Pancreas (tissue), 10 donors: ENCODE measurements around the gene RPL10. TPM values are rescaled to one million over a fixed set of nuclear protein-coding genes. Genes with fewer than 3 reads are reported as not detected.

Experiments
- ATAC-seq, 4 donors: fragments of 200-7000 bp; cut with Tn5 transposase; one replicate each; pipeline versions ENCODE4 v1.8.0 to v1.9.1; 2020; ENCODE audit warnings: mild to moderate bottlenecking in 4 of 4, moderate library complexity in 4 of 4
- DNase-seq, 6 donors: peaks; one replicate each; pipeline ENCODE4 v3.0.0-alpha.2; 2020
- FAIRE-seq: peaks from 2 replicates; lab custom pipeline; 2012; peaks lifted over from hg19 to GRCh38; lab: Jason Lieb, UNC
- H3K27ac ChIP-seq, 4 donors: fragments of 200-600 bp; sonication (generic); 1 replicate in 3 of 4; 2 replicates in 1 of 4; pipeline versions ENCODE4 v1.5.0 to v1.8.0; 2020
- H3K27me3 ChIP-seq, 4 donors: fragments of 200-600 bp; one replicate each; pipeline ENCODE4 v1.8.0; 2021
- H3K36me3 ChIP-seq, 3 donors: fragments of 200-600 bp; sonication (generic) in 1 of 3; one replicate each; pipeline versions ENCODE4 v1.5.0 to v1.8.0; 2020 to 2021
- H3K4me1 ChIP-seq, 3 donors: fragments of 200-600 bp; one replicate each; pipeline ENCODE4 v1.8.0; 2021
- H3K4me3 ChIP-seq, 4 donors: fragments of 200-600 bp; sonication (generic) in 2 of 4; one replicate each; pipeline versions ENCODE4 v1.5.0 to v1.8.0; 2020 to 2021
- H3K9me3 ChIP-seq, 4 donors: fragments of 200-600 bp; one replicate each; pipeline ENCODE4 v1.8.0; 2021
- WGBS, 2 donors: extraction: QIAGEN DNeasy Blood & Tissue Kit; methylation state at CpG; one replicate each; pipeline ENCODE4 v1.1.7; 2013; 5-methylcytosine and 5-hydroxymethylcytosine counted together
- intact Hi-C, 3 donors: fragments of 100-400 bp; cut with DNase I; formaldehyde crosslinking; loops; one replicate each; pipeline versions ENCODE4 v1.11.1 to v1.14.2; 2022
- polyA plus RNA-seq, 2 donors: library from polyadenylated mRNA; stranded (reverse); fragments of 200-250 nt; gene quantifications; one replicate each; pipeline ENCODE4 v1.2.3, GENCODE V29; 2013
- total RNA-seq, 6 donors: library from RNA; stranded (reverse); fragmentation: NEBNext Ultra II Directional in 4 of 6; extraction: Animal tissue kit (Norgen Biotek cat#: 25700) in 4 of 6; gene quantifications; one replicate each; pipeline versions ENCODE4 v1.2.1 to v1.2.4, GENCODE V29; 2021 to 2023
- TF ChIP-seq, protein P1 (sequence below), 4 donors: fragments of 200-600 bp; sonication (generic) in 3 of 4; IDR thresholded peaks; one replicate each; pipeline versions ENCODE4 v1.5.0 to v1.8.0; 2021; ENCODE audit warnings: antibody characterized with exemption in 4 of 4
- donor health status: healthy with polysubstance abuse.
- donor health status: DM: no; HTN: no; CAD: no; lungs with moderate emphysema.
- donor health status: DM: no; HTN: no; CAD: no.
- donor health status: control.
- donor health status: control.
- donor health status: Bipolar disorder and iron deficiency.
- donor health status: DM: yes; HTN: yes; CAD: no.
- donor health status: DM: no; HTN: no; CAD: no.
- donor health status: DM: no; HTN: no; CAD: no.
- donor health status: DM: yes; HTN: yes; CAD: no.

Gene RPL10
- total and polyA plus RNA-seq, 8 donors = 2,194 to 4,058 (median 3,145) TPM

DNA sequence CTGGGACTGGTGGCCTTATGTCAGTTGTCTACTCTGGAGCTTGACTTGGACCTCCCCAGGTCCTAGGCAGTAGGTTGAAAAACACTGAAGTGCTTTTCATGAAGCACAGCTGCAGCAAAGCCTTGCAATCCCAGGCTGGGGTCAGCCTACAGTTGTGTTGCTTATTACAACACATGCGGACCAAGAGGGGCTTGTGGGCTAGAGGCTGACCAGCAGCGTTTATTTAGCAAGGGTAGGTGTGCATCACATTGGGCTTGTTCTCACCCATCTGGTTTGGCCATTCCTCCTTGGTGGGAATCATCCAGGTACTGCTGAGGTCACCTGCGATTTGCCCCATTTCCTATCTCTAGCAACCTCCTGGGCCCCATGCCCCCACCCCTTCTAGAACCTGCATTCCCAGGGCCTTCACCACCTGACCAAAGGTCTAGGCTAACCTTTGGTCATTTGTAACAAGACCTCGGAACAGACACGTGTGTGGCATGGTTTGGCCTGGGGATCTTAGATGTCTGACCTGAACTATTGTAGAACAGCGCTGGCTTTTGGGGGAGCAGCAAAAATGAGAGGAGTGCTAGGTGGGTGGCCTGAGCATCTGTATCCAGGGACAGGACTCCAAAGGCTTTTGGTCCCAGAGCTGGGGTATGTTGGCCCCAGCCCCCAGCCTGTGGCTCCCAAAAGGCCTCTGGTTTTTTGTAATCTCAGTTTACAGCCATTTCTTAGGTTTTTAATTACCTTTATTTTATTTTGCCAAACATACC is 3.0 kb downstream of the RPL10 start:
- FAIRE-seq = no peak
- ATAC-seq = peak in 1 of 4 donors; percentile 1
- TF ChIP-seq, protein P1, sequence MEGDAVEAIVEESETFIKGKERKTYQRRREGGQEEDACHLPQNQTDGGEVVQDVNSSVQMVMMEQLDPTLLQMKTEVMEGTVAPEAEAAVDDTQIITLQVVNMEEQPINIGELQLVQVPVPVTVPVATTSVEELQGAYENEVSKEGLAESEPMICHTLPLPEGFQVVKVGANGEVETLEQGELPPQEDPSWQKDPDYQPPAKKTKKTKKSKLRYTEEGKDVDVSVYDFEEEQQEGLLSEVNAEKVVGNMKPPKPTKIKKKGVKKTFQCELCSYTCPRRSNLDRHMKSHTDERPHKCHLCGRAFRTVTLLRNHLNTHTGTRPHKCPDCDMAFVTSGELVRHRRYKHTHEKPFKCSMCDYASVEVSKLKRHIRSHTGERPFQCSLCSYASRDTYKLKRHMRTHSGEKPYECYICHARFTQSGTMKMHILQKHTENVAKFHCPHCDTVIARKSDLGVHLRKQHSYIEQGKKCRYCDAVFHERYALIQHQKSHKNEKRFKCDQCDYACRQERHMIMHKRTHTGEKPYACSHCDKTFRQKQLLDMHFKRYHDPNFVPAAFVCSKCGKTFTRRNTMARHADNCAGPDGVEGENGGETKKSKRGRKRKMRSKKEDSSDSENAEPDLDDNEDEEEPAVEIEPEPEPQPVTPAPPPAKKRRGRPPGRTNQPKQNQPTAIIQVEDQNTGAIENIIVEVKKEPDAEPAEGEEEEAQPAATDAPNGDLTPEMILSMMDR (IDR thresholded peaks at IDR 0.05) = no peak
- Histone ChIP-seq H3K4me1 (no peaks in the 10 kb centered on the region), H3K4me3 (peak overlapping the region in 1 of 4 donors; percentile 58), H3K36me3 (peaks cover 0 to 9% (median 4%) of the 10 kb centered on the region in 3 donors), H3K27me3 (no peaks in the 10 kb centered on the region), H3K9me3 (no peaks in the 10 kb centered on the region), H3K27ac (no peak overlapping the region)
- peak in 3 of 6 donors; percentile 38 to 50 (median 46) for DNase-seq
- intact Hi-C loops = no loop called here
- 25 to 40% methylated on average over 6 of the region's 6 CpGs for WGBS, 2 donors

DNA sequence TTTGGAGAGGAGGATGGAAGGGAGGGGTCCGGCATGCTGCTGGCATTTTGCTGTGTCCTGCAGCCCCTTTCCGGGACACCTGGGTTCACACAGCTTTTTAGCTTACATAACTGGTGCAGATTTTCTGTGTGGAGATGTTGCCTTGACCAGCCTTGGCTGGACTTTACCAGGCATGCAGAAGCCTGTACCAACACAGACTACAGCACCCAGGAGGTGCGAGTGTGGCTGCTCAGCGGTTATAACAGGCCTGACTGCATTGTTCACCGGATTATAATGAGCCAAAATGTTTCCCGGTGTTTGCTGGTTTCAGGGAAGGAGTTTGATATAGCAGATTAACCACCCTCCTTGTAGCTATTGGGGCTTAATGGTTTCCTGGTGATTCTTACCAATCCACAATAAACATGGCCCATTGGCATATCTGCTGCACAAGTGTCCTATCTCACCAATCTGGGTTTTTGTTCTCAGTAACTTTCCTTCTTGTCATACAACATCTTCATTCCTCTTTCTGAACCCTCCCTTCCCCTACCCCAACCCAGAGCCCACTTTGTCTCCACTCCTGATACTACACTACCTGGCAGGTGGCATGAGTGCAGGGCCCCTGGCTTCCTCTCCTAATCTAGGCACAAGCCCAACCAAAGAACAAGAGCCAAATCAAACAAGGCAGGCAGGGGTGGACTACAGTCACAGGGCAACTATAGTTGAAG is 3.9 kb downstream of the RPL10 start:
- no peak for FAIRE-seq
- intact Hi-C loops = no loop called here

DNA sequence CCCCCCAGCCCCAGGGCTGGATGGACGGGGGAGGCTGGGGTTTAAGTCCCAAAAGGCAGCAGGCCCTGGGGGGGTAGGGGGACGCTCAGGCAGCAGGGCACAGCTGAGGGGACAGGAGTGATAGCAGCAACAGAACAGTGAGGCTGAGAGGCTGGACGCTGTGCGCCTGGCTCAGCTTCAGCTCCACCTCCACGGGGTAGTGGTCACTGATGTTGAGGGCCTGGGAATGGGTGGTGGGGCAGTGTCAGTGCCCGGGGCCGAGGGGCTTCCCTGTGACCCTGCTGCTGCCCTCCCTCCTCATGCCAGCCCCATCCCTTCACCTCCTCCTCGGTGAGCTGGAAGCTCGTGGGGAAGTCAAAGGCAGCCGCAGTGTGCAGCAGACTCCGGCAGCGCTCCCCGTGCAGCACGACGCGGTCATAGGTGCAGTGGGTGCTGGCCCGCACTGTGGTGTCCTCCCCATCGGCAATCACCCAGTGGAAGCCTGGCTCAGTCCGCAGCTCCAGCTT is 4.5 kb downstream of the RPL10 start:
- peak in 1 of 6 donors; percentile 34 for DNase-seq
- intact Hi-C loops = no loop called here
- WGBS, 2 donors = 72 to 75% methylated on average over 19 of the region's 19 CpGs

More for the DNA sequence above, 3.9 kb downstream of the RPL10 start:
- ATAC-seq (no peak), DNase-seq (peak in 2 of 6 donors; percentile 12 to 14)
- Histone ChIP-seq H3K36me3 (peaks cover 0 to 9% (median 4%) of the 10 kb centered on the region in 3 donors), H3K4me1 (no peaks in the 10 kb centered on the region), H3K27ac (peak overlapping the region in 1 of 4 donors; percentile 10), H3K27me3 (no peaks in the 10 kb centered on the region), H3K4me3 (no peak overlapping the region), H3K9me3 (no peaks in the 10 kb centered on the region)
- WGBS, 2 donors = 20 to 52% methylated on average over 6 of the region's 6 CpGs
- TF ChIP-seq, protein P1 (IDR thresholded peaks at IDR 0.05) = no peak

DNA sequence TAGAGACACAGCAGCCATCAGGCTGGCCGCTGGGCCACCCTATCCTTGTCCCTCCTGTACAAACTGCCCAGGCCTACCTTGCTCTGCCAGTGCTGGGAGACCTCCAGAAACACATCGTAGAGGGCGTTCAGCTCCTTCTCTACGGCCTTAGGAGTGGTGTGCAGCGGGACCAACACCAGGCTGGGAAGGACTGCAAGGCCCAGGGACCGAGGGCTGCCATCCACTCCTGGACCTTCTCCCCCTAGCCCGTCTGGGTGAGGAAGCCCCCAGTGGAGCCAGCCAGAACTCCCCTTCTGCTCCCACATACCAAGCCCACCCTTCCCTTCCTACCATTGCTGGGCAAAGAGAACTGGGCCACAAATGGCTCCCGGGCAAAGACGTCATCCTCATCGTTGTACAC is 5.0 kb downstream of the RPL10 start:
- Histone ChIP-seq H3K4me3 (no peak overlapping the region), H3K27me3 (no peaks in the 10 kb centered on the region), H3K9me3 (no peaks in the 10 kb centered on the region), H3K4me1 (no peaks in the 10 kb centered on the region), H3K27ac (no peak overlapping the region), H3K36me3 (peaks cover 0 to 9% (median 4%) of the 10 kb centered on the region in 3 donors)
- TF ChIP-seq, protein P1 (IDR thresholded peaks at IDR 0.05) = no peak
- ATAC-seq (no peak), DNase-seq (no peak), FAIRE-seq (no peak)
- intact Hi-C loops = no loop called here
- WGBS, 2 donors = 78 to 91% methylated on average over 10 of the region's 10 CpGs

More for the DNA sequence above, 4.5 kb downstream of the RPL10 start:
- Histone ChIP-seq H3K4me3 (no peak overlapping the region), H3K27ac (no peak overlapping the region), H3K9me3 (no peaks in the 10 kb centered on the region), H3K4me1 (no peaks in the 10 kb centered on the region), H3K27me3 (no peaks in the 10 kb centered on the region), H3K36me3 (peaks cover 0 to 9% (median 4%) of the 10 kb centered on the region in 3 donors)
- ATAC-seq = no peak
- FAIRE-seq = no peak
- TF ChIP-seq, protein P1 (IDR thresholded peaks at IDR 0.05) = no peak
